ENCODE data around the gene CDKN1A.
"Not testable (repeated sequence)": the region's sequence is repeated elsewhere in the genome, so short reads cannot be mapped to it uniquely, and the experiment has no call there.

CDKN1A gene

DNA sequence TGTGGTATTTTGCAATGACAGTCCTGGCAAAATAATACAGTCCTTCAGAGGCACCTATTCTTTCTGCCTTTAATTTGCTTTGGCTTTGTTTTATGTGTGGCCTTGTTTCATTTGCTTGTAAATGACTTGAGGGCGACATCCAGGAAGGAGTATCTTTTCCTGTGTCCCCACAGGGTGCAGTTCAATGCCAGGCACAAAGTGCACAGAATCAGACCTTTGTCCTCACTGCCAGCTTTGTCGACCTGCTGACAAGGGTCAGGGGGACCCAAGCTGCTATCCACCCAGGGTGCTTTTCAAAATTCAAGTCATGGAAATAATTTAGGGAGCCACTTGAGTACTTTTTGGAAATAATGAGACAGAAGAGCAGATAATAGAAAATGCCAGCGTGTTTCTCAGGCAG, 37.0 kb upstream of the CDKN1A start:
- Histone ChIP-seq H3K9me3 (ENCODE audit: control insufficient read depth in 1 of 2, low read length in 2 of 2) (no peaks in the 10 kb centered on the region), H3K27ac (ENCODE audit: low read length) (no peak overlapping the region), H3K27me3 (ENCODE audit: low read depth, low read length) (no peaks in the 10 kb centered on the region)

DNA sequence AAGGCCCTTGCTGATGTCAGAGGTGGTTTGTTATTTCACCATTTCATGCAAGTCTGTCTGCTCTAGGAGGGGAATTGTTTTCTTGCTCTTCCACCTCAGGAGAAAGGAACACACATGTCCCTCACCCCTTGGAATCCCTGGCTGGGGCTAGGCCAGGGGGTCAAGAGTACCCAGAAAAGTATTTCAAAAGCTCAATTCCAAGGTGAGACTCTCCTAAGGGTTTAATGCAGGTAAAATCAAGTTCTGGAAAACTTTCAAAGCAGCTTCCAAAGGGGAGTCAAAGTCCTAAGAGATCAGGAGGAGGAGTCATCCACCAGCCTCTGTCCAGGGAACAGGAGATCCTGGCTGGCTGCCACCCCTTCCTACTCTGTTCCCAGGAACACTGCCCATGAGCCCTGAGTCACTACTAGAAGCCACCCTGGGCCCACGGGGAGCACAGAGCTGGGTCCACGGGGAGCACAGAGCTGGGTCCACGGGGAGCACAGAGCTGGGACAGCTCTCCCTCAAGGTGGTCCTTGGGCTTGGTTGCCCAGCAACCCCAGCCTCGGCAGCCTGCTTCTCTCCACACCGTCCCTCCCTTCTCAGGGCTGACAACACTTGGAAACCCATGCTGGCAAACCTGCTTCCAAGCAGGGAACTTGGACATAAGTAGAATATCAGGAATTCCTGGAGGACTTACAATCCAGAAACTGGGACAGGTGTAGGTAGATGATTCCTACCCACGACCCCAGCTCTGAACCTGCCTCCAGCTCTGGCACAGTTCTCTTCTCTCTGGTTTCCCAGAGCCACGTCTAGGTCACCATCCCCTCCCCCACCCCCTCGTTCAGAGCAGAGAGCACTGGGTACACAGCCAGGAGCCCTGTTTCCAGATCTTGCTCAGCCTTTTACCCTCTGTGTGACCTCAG, 35.3 kb upstream of the CDKN1A start:
- H3K27ac ChIP-seq (ENCODE audit: low read length) = peak overlapping the region; percentile 26
- no peak overlapping the region for H3K4me3 ChIP-seq (ENCODE audit: low read depth in 1 of 2, low read length in 2 of 2)
- no peaks in the 10 kb centered on the region for H3K36me3 ChIP-seq (ENCODE audit: control insufficient read depth in 1 of 2, insufficient read depth in 2 of 2, low read length in 2 of 2)
- H3K9me3 ChIP-seq (ENCODE audit: control insufficient read depth in 1 of 2, low read length in 2 of 2) = no peaks in the 10 kb centered on the region
- peaks cover 6 to 14% of the 10 kb centered on the region in 2 donors for H3K4me1 ChIP-seq (ENCODE audit: control insufficient read depth in 1 of 2, insufficient read depth in 2 of 2, low read length in 2 of 2)
- no peaks in the 10 kb centered on the region for H3K27me3 ChIP-seq (ENCODE audit: low read depth, low read length)

More for the DNA sequence above, 37.0 kb upstream of the CDKN1A start:
- peaks cover 6 to 14% of the 10 kb centered on the region in 2 donors for H3K4me1 ChIP-seq (ENCODE audit: control insufficient read depth in 1 of 2, insufficient read depth in 2 of 2, low read length in 2 of 2)
- no peaks in the 10 kb centered on the region for H3K36me3 ChIP-seq (ENCODE audit: control insufficient read depth in 1 of 2, insufficient read depth in 2 of 2, low read length in 2 of 2)
- no peak overlapping the region for H3K4me3 ChIP-seq (ENCODE audit: low read depth in 1 of 2, low read length in 2 of 2)

DNA sequence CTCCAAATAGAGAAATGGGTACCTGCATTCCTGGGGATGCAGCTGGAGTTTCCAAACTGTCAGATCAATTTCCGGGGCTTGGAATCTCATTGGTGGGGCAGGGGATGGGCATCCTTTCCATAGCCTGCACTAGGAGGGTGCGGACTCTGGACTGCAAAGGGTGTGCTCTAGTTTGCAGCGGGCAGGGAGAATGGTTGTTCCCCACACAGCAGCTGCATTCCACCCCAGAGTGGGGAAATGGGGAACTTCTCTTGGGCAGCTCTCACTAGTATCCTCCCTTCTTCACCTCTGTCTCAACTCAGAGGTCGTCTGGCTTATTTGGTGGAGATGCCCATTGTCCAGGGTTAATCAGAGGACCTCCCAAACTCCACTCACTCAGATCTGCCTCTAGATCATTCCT, 34.5 kb upstream of the CDKN1A start:
- Histone ChIP-seq H3K27ac (ENCODE audit: low read length) (no peak overlapping the region), H3K4me3 (ENCODE audit: low read depth in 1 of 2, low read length in 2 of 2) (no peak overlapping the region), H3K36me3 (ENCODE audit: control insufficient read depth in 1 of 2, insufficient read depth in 2 of 2, low read length in 2 of 2) (no peaks in the 10 kb centered on the region), H3K9me3 (ENCODE audit: control insufficient read depth in 1 of 2, low read length in 2 of 2) (no peaks in the 10 kb centered on the region), H3K27me3 (ENCODE audit: low read depth, low read length) (no peaks in the 10 kb centered on the region), H3K4me1 (ENCODE audit: control insufficient read depth in 1 of 2, insufficient read depth in 2 of 2, low read length in 2 of 2) (peaks cover 6 to 14% of the 10 kb centered on the region in 2 donors)

DNA sequence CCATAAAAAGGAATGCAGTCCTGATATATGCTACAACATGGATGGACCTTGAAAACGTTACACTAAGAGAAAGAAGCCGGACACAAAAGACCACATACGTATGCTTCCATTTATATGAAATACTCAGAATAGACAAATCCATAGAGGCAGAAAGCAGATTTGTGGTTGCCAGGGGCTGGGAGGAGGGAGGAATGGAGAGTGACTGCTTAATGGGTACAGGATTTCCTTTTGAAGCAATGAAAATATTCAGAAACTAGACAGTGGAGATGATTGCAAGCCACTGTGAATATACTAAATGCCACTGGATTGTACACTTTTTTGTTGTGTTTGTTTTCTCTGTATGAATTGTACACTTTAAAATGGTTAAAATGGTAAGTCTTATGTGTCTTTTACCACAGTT, 29.4 kb upstream of the CDKN1A start:
- Histone ChIP-seq H3K4me1 (ENCODE audit: control insufficient read depth in 1 of 2, insufficient read depth in 2 of 2, low read length in 2 of 2) (peaks cover 0 to 9% of the 10 kb centered on the region in 2 donors), H3K27ac (ENCODE audit: low read length) (no peak overlapping the region), H3K4me3 (ENCODE audit: low read depth in 1 of 2, low read length in 2 of 2) (no peak overlapping the region), H3K9me3 (ENCODE audit: control insufficient read depth in 1 of 2, low read length in 2 of 2) (no peaks in the 10 kb centered on the region), H3K36me3 (ENCODE audit: control insufficient read depth in 1 of 2, insufficient read depth in 2 of 2, low read length in 2 of 2) (no peaks in the 10 kb centered on the region), H3K27me3 (ENCODE audit: low read depth, low read length) (no peaks in the 10 kb centered on the region)

- Histone ChIP-seq H3K27ac (ENCODE audit: low read length) (no peak overlapping the region), H3K4me1 (ENCODE audit: control insufficient read depth in 1 of 2, insufficient read depth in 2 of 2, low read length in 2 of 2) (peaks cover 0 to 9% of the 10 kb centered on the region in 2 donors), H3K4me3 (ENCODE audit: low read depth in 1 of 2, low read length in 2 of 2) (no peak overlapping the region), H3K36me3 (ENCODE audit: control insufficient read depth in 1 of 2, insufficient read depth in 2 of 2, low read length in 2 of 2) (no peaks in the 10 kb centered on the region), H3K9me3 (ENCODE audit: control insufficient read depth in 1 of 2, low read length in 2 of 2) (no peaks in the 10 kb centered on the region), H3K27me3 (ENCODE audit: low read depth, low read length) (no peaks in the 10 kb centered on the region)
These were observed 28.6 kb upstream of the CDKN1A start for GRCh38 chr6:36649701-36650484.

- no peaks in the 10 kb centered on the region for H3K36me3 ChIP-seq (ENCODE audit: control insufficient read depth in 1 of 2, insufficient read depth in 2 of 2, low read length in 2 of 2)
- H3K4me3 ChIP-seq (ENCODE audit: low read depth in 1 of 2, low read length in 2 of 2) = no peak overlapping the region
- H3K27ac ChIP-seq (ENCODE audit: low read length) = no peak overlapping the region
- no peaks in the 10 kb centered on the region for H3K9me3 ChIP-seq (ENCODE audit: control insufficient read depth in 1 of 2, low read length in 2 of 2)
- H3K4me1 ChIP-seq (ENCODE audit: control insufficient read depth in 1 of 2, insufficient read depth in 2 of 2, low read length in 2 of 2) = peaks cover 0 to 9% of the 10 kb centered on the region in 2 donors
- no peaks in the 10 kb centered on the region for H3K27me3 ChIP-seq (ENCODE audit: low read depth, low read length)
These were observed 27.6 kb upstream of the CDKN1A start for GRCh38 chr6:36650848-36651478.

DNA sequence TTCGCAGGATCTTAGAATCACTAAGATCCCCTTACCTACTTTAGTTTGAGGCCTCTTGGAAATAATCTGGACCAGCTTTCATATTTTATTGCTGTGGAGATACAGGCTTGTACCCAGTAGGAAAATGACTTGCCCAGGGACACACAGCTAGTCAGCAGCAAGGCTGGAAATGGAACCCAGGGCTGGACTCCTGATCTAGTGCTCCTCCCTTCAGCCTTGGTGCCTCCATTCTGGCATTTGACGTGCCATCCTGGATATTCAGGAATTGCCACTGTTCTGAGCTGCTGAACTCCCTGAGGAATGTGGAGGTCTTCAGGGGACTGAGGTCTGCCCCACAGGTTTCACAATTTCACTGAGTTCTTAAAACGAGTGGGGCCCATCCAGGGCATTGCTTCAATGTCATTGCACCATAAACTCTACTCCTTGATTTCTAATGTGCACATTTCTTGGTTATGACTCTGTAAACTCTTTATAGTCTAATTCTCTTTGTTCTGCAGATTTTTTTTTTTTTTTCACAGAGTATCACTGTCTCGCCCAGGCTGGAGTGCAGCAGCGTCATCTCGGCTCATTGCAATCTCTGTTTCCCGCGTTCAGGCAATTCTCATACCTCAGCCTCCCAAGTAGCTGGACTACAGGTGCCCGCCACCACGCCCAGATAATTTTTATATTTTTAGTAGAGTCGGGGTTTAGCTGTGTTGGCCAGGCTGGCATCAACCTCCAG, 26.7 kb upstream of the CDKN1A start:
- H3K27me3 ChIP-seq (ENCODE audit: low read depth, low read length) = no peaks in the 10 kb centered on the region
- no peaks in the 10 kb centered on the region for H3K36me3 ChIP-seq (ENCODE audit: control insufficient read depth in 1 of 2, insufficient read depth in 2 of 2, low read length in 2 of 2)
- H3K9me3 ChIP-seq (ENCODE audit: control insufficient read depth in 1 of 2, low read length in 2 of 2) = no peaks in the 10 kb centered on the region
- H3K4me3 ChIP-seq (ENCODE audit: low read depth in 1 of 2, low read length in 2 of 2) = no peak overlapping the region
- H3K27ac ChIP-seq (ENCODE audit: low read length) = no peak overlapping the region
- H3K4me1 ChIP-seq (ENCODE audit: control insufficient read depth in 1 of 2, insufficient read depth in 2 of 2, low read length in 2 of 2) = peaks cover 0 to 9% of the 10 kb centered on the region in 2 donors

GRCh38 chr6:36654469-36654868, 24.0 kb upstream of the CDKN1A start:
- H3K9me3 ChIP-seq (ENCODE audit: control insufficient read depth in 1 of 2, low read length in 2 of 2); H3K4me3 ChIP-seq (ENCODE audit: low read depth in 1 of 2, low read length in 2 of 2); H3K27me3 ChIP-seq (ENCODE audit: low read depth, low read length); H3K36me3 ChIP-seq (ENCODE audit: control insufficient read depth in 1 of 2, insufficient read depth in 2 of 2, low read length in 2 of 2); H3K27ac ChIP-seq (ENCODE audit: low read length); H3K4me1 ChIP-seq (ENCODE audit: control insufficient read depth in 1 of 2, insufficient read depth in 2 of 2, low read length in 2 of 2): not testable (repeated sequence)

- H3K27me3 ChIP-seq (ENCODE audit: low read depth, low read length) = no peaks in the 10 kb centered on the region
These were observed 23.3 kb upstream of the CDKN1A start for GRCh38 chr6:36655085-36655724.

DNA sequence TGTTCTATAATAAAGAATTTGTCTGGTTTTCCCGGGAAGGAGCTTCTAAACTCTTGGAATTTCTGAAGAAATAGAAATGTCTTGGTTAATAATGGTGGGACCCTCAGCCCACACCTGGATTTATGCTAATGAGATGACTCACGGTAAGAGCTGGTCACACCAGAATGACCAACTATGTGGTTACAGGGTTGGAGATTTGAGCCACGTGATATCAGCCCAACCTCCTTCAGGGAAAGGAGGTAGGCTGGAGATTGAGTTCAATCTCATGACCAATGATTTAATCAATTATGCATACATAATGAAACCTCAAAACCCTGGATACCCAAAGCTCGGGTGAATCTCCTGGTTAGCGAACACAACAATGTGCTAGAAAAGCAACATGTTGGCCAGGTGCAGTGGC, 22.1 kb upstream of the CDKN1A start:
- no peak overlapping the region for H3K4me3 ChIP-seq (ENCODE audit: low read depth in 1 of 2, low read length in 2 of 2)
- H3K4me1 ChIP-seq (ENCODE audit: control insufficient read depth in 1 of 2, insufficient read depth in 2 of 2, low read length in 2 of 2) = peaks cover 0 to 9% of the 10 kb centered on the region in 2 donors
- no peaks in the 10 kb centered on the region for H3K9me3 ChIP-seq (ENCODE audit: control insufficient read depth in 1 of 2, low read length in 2 of 2)
- H3K36me3 ChIP-seq (ENCODE audit: control insufficient read depth in 1 of 2, insufficient read depth in 2 of 2, low read length in 2 of 2) = no peaks in the 10 kb centered on the region
- H3K27me3 ChIP-seq (ENCODE audit: low read depth, low read length) = no peaks in the 10 kb centered on the region
- H3K27ac ChIP-seq (ENCODE audit: low read length) = no peak overlapping the region

More at GRCh38 chr6:36655085-36655724, 23.3 kb upstream of the CDKN1A start:
- Histone ChIP-seq H3K36me3 (ENCODE audit: control insufficient read depth in 1 of 2, insufficient read depth in 2 of 2, low read length in 2 of 2) (no peaks in the 10 kb centered on the region), H3K27ac (ENCODE audit: low read length) (no peak overlapping the region), H3K4me1 (ENCODE audit: control insufficient read depth in 1 of 2, insufficient read depth in 2 of 2, low read length in 2 of 2) (peaks cover 0 to under 1% of the 10 kb centered on the region in 2 donors), H3K4me3 (ENCODE audit: low read depth in 1 of 2, low read length in 2 of 2) (no peak overlapping the region), H3K9me3 (ENCODE audit: control insufficient read depth in 1 of 2, low read length in 2 of 2) (no peaks in the 10 kb centered on the region)

Data from muscle layer of duodenum (tissue), 2 donors.